ENCODE results near the gene PPP3CB.

- TF ChIP-seq, protein P1, sequence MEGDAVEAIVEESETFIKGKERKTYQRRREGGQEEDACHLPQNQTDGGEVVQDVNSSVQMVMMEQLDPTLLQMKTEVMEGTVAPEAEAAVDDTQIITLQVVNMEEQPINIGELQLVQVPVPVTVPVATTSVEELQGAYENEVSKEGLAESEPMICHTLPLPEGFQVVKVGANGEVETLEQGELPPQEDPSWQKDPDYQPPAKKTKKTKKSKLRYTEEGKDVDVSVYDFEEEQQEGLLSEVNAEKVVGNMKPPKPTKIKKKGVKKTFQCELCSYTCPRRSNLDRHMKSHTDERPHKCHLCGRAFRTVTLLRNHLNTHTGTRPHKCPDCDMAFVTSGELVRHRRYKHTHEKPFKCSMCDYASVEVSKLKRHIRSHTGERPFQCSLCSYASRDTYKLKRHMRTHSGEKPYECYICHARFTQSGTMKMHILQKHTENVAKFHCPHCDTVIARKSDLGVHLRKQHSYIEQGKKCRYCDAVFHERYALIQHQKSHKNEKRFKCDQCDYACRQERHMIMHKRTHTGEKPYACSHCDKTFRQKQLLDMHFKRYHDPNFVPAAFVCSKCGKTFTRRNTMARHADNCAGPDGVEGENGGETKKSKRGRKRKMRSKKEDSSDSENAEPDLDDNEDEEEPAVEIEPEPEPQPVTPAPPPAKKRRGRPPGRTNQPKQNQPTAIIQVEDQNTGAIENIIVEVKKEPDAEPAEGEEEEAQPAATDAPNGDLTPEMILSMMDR (IDR thresholded peaks at IDR 0.05): no peak
- TF ChIP-seq EZH2 (IDR thresholded peaks at IDR 0.05) (no peak), EZH2phosphoT487 (IDR thresholded peaks at IDR 0.05) (no peak)
These were observed 36.0 kb downstream of the PPP3CB start for GRCh38 chr10:73459683-73460314.

All from neural progenitor cell (in vitro differentiated cells).